Neural cell (in vitro differentiated cells): ENCODE measurements around the gene ZDHHC14. TPM values are rescaled to one million over a fixed set of nuclear protein-coding genes. Genes with fewer than 3 reads are reported as not detected.

Source experiments
- H2AFZ ChIP-seq: fragments of 200-600, 300-800 bp; sonication (generic), shearing (Covaris generic); 2 replicates; pipeline ENCODE4 v1.6.0; 2014; ENCODE audit warnings: low read depth, mild to moderate bottlenecking, antibody characterized with exemption, low read length, moderate library complexity
- H3F3A ChIP-seq: fragments of 200-600 bp; shearing (Covaris generic); 2 replicates; pipeline ENCODE4 v1.6.1; 2016; ENCODE audit warnings: mild to moderate bottlenecking, moderate library complexity, mixed read lengths, antibody characterized with exemption, low read length; ENCODE audit not compliant: insufficient read depth, poor library complexity, severe bottlenecking
- H3K27ac ChIP-seq: fragments of 200-600, 300-800 bp; sonication (generic), shearing (Covaris generic); 2 replicates; pipeline ENCODE4 v1.5.1; 2014; ENCODE audit warnings: mild to moderate bottlenecking, low read length, moderate library complexity
- H3K27me3 ChIP-seq: fragments of 300-800, 200-600 bp; sonication (generic), shearing (Covaris generic); 2 replicates; pipeline ENCODE4 v1.6.0; 2014; ENCODE audit warnings: mild to moderate bottlenecking, low read depth, low read length, moderate library complexity; ENCODE audit not compliant: insufficient read depth
- H3K36me3 ChIP-seq: fragments of 300-800, 200-600 bp; sonication (generic), shearing (Covaris generic); 2 replicates; pipeline ENCODE4 v1.5.1; 2014; ENCODE audit warnings: mild to moderate bottlenecking, antibody characterized with exemption, low read length, moderate library complexity; ENCODE audit not compliant: insufficient read depth
- H3K4me2 ChIP-seq: fragments of 300-800, 200-600 bp; sonication (generic), shearing (Covaris generic); 2 replicates; pipeline ENCODE4 v1.6.0; 2014; ENCODE audit warnings: mild to moderate bottlenecking, low read length
- H3K4me3 ChIP-seq: fragments of 300-800, 200-600 bp; sonication (generic), shearing (Covaris generic); 2 replicates; pipeline ENCODE4 v1.5.1; 2014; ENCODE audit warnings: mild to moderate bottlenecking, low read length, moderate library complexity
- H3K79me2 ChIP-seq: fragments of 200-600 bp; shearing (Covaris generic); replicated peaks from 2 replicates; pipeline ENCODE4 v1.6.0; 2014; ENCODE audit warnings: mild to moderate bottlenecking, low read length, moderate library complexity; ENCODE audit not compliant: insufficient read depth
- H3K9ac ChIP-seq: fragments of 300-800, 200-600 bp; sonication (generic), shearing (Covaris generic); 2 replicates; pipeline ENCODE4 v1.6.1; 2016; ENCODE audit warnings: mild to moderate bottlenecking, low read length, mixed read lengths
- H3K9me2 ChIP-seq: fragments of 200-600 bp; shearing (Covaris generic); 2 replicates; pipeline ENCODE4 v1.6.1; 2016; ENCODE audit warnings: mild to moderate bottlenecking, low read length, mixed read lengths; ENCODE audit not compliant: insufficient read depth
- H3K9me3 ChIP-seq: fragments of 200-600, 300-800 bp; sonication (generic), shearing (Covaris generic); 2 replicates; pipeline ENCODE4 v1.6.1; 2016; ENCODE audit warnings: mild to moderate bottlenecking, mixed run types, low read length, moderate library complexity, mixed read lengths
- H4K20me1 ChIP-seq: fragments of 200-600 bp; shearing (Covaris generic); 2 replicates; pipeline ENCODE4 v1.6.1; 2016; ENCODE audit warnings: mild to moderate bottlenecking, mixed run types; ENCODE audit not compliant: insufficient read depth
- CTCF ChIP-seq: fragments of 450-650 bp; IDR thresholded peaks from 2 replicates; pipeline ENCODE4 v1.5.1; 2014; ENCODE audit warnings: antibody characterized with exemption, mild to moderate bottlenecking, moderate library complexity; ENCODE audit not compliant: poor library complexity, severe bottlenecking
- EP300 ChIP-seq: fragments of 450-650 bp; conservative IDR thresholded peaks from 2 replicates; pipeline ENCODE4 v1.6.1; 2014; ENCODE audit warnings: antibody characterized with exemption, mild to moderate bottlenecking, moderate library complexity; ENCODE audit not compliant: poor library complexity, severe bottlenecking
- EZH2 ChIP-seq: fragments of 200-600, 300-800 bp; shearing (Covaris generic), sonication (generic); IDR thresholded peaks from 2 replicates; pipeline ENCODE4 v1.6.1; 2014; ENCODE audit warnings: antibody characterized with exemption, low read length, borderline replicate concordance, mild to moderate bottlenecking; ENCODE audit not compliant: insufficient read depth, poor library complexity, severe bottlenecking
- MXI1 ChIP-seq: fragments of 450-650 bp; conservative IDR thresholded peaks from 2 replicates; pipeline ENCODE4 v1.6.1; 2014; ENCODE audit warnings: antibody characterized with exemption, mild to moderate bottlenecking; ENCODE audit not compliant: poor library complexity, severe bottlenecking
- POLR2AphosphoS5 ChIP-seq: IDR thresholded peaks from 2 replicates; pipeline ENCODE4 v1.6.1; 2012
- RAD21 ChIP-seq: fragments of 450-650 bp; conservative IDR thresholded peaks from 2 replicates; pipeline ENCODE4 v1.6.1; 2014; ENCODE audit warnings: antibody characterized with exemption, mild to moderate bottlenecking, moderate library complexity
- SMC3 ChIP-seq: fragments of 450-650 bp; conservative IDR thresholded peaks from 2 replicates; pipeline ENCODE4 v1.6.1; 2014; ENCODE audit warnings: antibody characterized with exemption, mild to moderate bottlenecking, moderate library complexity; ENCODE audit not compliant: poor library complexity
- TAF1 ChIP-seq: IDR thresholded peaks from 2 replicates; pipeline ENCODE4 v1.6.1; 2012; ENCODE audit warnings: low read depth
- polyA plus RNA-seq: library from polyadenylated mRNA; depleted of rRNA; stranded (reverse); fragments of >200 nt; gene quantifications from 2 replicates; pipeline ENCODE4 v1.2.3, GENCODE V29; 2014
- TF ChIP-seq, protein P1 (sequence below): IDR thresholded peaks from 2 replicates; pipeline ENCODE4 v1.6.1; 2012; ENCODE audit warnings: borderline replicate concordance

ZDHHC14 gene
- polyA plus RNA-seq, 1 donor from 2014 or later: 4.1 TPM

GRCh38 chr6:157571950-157572349 lies 191.0 kb downstream of the ZDHHC14 start:
- Histone ChIP-seq H3K27ac (no peak overlapping the region), H3K4me3 (no peak overlapping the region), H3K4me2 (no peak overlapping the region), H3K27me3 (no peaks in the 10 kb centered on the region), H3K9me3 (no peaks in the 10 kb centered on the region), H3K9ac (no peak overlapping the region), H3K36me3 (no peaks in the 10 kb centered on the region), H4K20me1 (no peaks in the 10 kb centered on the region), H3F3A (no peaks in the 10 kb centered on the region), H3K79me2 (no peaks in the 10 kb centered on the region), H3K9me2 (no peaks in the 10 kb centered on the region), H2AFZ (no peak overlapping the region)
- no peak for TF ChIP-seq SMC3
- no peak for TF ChIP-seq RAD21
- TF ChIP-seq EP300: no peak
- TF ChIP-seq, protein P1, sequence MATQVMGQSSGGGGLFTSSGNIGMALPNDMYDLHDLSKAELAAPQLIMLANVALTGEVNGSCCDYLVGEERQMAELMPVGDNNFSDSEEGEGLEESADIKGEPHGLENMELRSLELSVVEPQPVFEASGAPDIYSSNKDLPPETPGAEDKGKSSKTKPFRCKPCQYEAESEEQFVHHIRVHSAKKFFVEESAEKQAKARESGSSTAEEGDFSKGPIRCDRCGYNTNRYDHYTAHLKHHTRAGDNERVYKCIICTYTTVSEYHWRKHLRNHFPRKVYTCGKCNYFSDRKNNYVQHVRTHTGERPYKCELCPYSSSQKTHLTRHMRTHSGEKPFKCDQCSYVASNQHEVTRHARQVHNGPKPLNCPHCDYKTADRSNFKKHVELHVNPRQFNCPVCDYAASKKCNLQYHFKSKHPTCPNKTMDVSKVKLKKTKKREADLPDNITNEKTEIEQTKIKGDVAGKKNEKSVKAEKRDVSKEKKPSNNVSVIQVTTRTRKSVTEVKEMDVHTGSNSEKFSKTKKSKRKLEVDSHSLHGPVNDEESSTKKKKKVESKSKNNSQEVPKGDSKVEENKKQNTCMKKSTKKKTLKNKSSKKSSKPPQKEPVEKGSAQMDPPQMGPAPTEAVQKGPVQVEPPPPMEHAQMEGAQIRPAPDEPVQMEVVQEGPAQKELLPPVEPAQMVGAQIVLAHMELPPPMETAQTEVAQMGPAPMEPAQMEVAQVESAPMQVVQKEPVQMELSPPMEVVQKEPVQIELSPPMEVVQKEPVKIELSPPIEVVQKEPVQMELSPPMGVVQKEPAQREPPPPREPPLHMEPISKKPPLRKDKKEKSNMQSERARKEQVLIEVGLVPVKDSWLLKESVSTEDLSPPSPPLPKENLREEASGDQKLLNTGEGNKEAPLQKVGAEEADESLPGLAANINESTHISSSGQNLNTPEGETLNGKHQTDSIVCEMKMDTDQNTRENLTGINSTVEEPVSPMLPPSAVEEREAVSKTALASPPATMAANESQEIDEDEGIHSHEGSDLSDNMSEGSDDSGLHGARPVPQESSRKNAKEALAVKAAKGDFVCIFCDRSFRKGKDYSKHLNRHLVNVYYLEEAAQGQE: no peak

- no peak overlapping the region for H3K4me2 ChIP-seq
- no peaks in the 10 kb centered on the region for H3K9me2 ChIP-seq
- no peak overlapping the region for H2AFZ ChIP-seq
- no peaks in the 10 kb centered on the region for H3K9me3 ChIP-seq
- TF ChIP-seq POLR2AphosphoS5 (no peak), CTCF (no peak), MXI1 (no peak), SMC3 (no peak), TAF1 (no peak), EZH2 (no peak), RAD21 (no peak), EP300 (no peak)
- TF ChIP-seq, protein P1: no peak
- H4K20me1 ChIP-seq: no peaks in the 10 kb centered on the region
- no peak overlapping the region for H3K27ac ChIP-seq
- H3K4me3 ChIP-seq: no peak overlapping the region
- H3K27me3 ChIP-seq: no peaks in the 10 kb centered on the region
- H3F3A ChIP-seq: no peaks in the 10 kb centered on the region
- no peak overlapping the region for H3K9ac ChIP-seq
- no peaks in the 10 kb centered on the region for H3K79me2 ChIP-seq
- H3K36me3 ChIP-seq: no peaks in the 10 kb centered on the region
Measured at GRCh38 chr6:157574851-157575424, 193.9 kb downstream of the ZDHHC14 start.
